GM21515 (cell line): Measurements from ENCODE around the gene C14orf132.

Experiments used
- ATAC-seq: cut with Tn5 transposase; IDR thresholded peaks from one replicate; pipeline ENCODE4 v1.9.1; 2021; ENCODE audit not compliant: unreplicated experiment

The C14orf132 gene

GRCh38 chr14:96081767-96082400 lies 42.7 kb downstream of the C14orf132 start:
- no peak for ATAC-seq

GRCh38 chr14:96082420-96083300 lies 43.5 kb downstream of the C14orf132 start:
- ATAC-seq = no peak

GRCh38 chr14:96083667-96084320 lies 44.6 kb downstream of the C14orf132 start:
- ATAC-seq = no peak

- no peak for ATAC-seq
Observed at GRCh38 chr14:96084796-96085195, 45.6 kb downstream of the C14orf132 start.

- no peak for ATAC-seq
Observed at GRCh38 chr14:96085369-96085768, 46.2 kb downstream of the C14orf132 start.

GRCh38 chr14:96086032-96086431 lies 46.9 kb downstream of the C14orf132 start:
- ATAC-seq = no peak

GRCh38 chr14:96086574-96087077 lies 47.5 kb downstream of the C14orf132 start:
- ATAC-seq = no peak

GRCh38 chr14:96088074-96088473 lies 48.9 kb downstream of the C14orf132 start:
- ATAC-seq = no peak

GRCh38 chr14:96088481-96088880 lies 49.3 kb downstream of the C14orf132 start:
- no peak for ATAC-seq

- ATAC-seq = no peak
Observed at GRCh38 chr14:96088911-96089310, 49.7 kb downstream of the C14orf132 start.

GRCh38 chr14:96089401-96089800 lies 50.2 kb downstream of the C14orf132 start:
- ATAC-seq = no peak

GRCh38 chr14:96090441-96091148 lies 51.4 kb downstream of the C14orf132 start:
- ATAC-seq = no peak

- no peak for ATAC-seq
Observed at GRCh38 chr14:96091149-96091693, 52.1 kb downstream of the C14orf132 start.

- ATAC-seq = no peak
Observed at GRCh38 chr14:96091941-96092411, 52.8 kb downstream of the C14orf132 start.

GRCh38 chr14:96092936-96093335 lies 53.8 kb downstream of the C14orf132 start:
- ATAC-seq = no peak

- no peak for ATAC-seq
Observed at GRCh38 chr14:96094211-96094610, 55.0 kb downstream of the C14orf132 start.

- no peak for ATAC-seq
Observed at GRCh38 chr14:96094656-96095055, 55.5 kb downstream of the C14orf132 start.

- ATAC-seq = no peak
Observed at GRCh38 chr14:96095058-96095457, 55.9 kb downstream of the C14orf132 start.

- no peak for ATAC-seq
Observed at GRCh38 chr14:96095581-96096476, 56.7 kb downstream of the C14orf132 start.
